ENCODE data around the gene QSOX1. TPM values are rescaled to one million over a fixed set of nuclear protein-coding genes. Genes with fewer than 3 reads are reported as not detected.

The QSOX1 gene
- total RNA-seq, 1 experiment from 2014 or later, result 226 TPM

GRCh38 chr1:180210008-180210620 lies 55.4 kb downstream of the QSOX1 start:
- 0 out of 2 replicates have a peak, but pooled peaks cover 3% of the 10 kb centered on the region for H3K4me1 ChIP-seq (replicated peaks; ENCODE audit: insufficient read depth)
- peak in 1 of 2 experiments; percentile 43 for DNase-seq
- BruUV-seq (replicated peaks), result no TSS peak
- TF ChIP-seq, protein P1, sequence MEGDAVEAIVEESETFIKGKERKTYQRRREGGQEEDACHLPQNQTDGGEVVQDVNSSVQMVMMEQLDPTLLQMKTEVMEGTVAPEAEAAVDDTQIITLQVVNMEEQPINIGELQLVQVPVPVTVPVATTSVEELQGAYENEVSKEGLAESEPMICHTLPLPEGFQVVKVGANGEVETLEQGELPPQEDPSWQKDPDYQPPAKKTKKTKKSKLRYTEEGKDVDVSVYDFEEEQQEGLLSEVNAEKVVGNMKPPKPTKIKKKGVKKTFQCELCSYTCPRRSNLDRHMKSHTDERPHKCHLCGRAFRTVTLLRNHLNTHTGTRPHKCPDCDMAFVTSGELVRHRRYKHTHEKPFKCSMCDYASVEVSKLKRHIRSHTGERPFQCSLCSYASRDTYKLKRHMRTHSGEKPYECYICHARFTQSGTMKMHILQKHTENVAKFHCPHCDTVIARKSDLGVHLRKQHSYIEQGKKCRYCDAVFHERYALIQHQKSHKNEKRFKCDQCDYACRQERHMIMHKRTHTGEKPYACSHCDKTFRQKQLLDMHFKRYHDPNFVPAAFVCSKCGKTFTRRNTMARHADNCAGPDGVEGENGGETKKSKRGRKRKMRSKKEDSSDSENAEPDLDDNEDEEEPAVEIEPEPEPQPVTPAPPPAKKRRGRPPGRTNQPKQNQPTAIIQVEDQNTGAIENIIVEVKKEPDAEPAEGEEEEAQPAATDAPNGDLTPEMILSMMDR (conservative IDR thresholded peaks at IDR 0.05), result no peak
- no peak for TF ChIP-seq EZH2 (IDR thresholded peaks at IDR 0.05; ENCODE audit: low read depth)
- CTCF ChIA-PET, result no interaction called here
- H3K9me2 ChIP-seq (ENCODE audit: insufficient read depth), result no peaks in the 10 kb centered on the region
- no peak overlapping the region for H3K27ac ChIP-seq
- H3K9me3 ChIP-seq (ENCODE audit: insufficient read depth, low read depth), result no peaks in the 10 kb centered on the region
- no peak overlapping the region for H2AFZ ChIP-seq
- no peaks in the 10 kb centered on the region for H4K20me1 ChIP-seq (ENCODE audit: insufficient read depth)
- intact Hi-C loops (cut with micrococcal nuclease; ENCODE audit: unreplicated experiment), result no loop called here
- H3K36me3 ChIP-seq (ENCODE audit: low read depth), result no peaks in the 10 kb centered on the region
- no peaks in the 10 kb centered on the region for H3K79me2 ChIP-seq (ENCODE audit: low read depth)
- no peak overlapping the region for H3K4me2 ChIP-seq
- H3F3A ChIP-seq (ENCODE audit: insufficient read depth, low read depth), result no peaks in the 10 kb centered on the region
- POLR2A ChIA-PET (ENCODE audit: unreplicated experiment), result interaction anchor here (0.6 to 0.7 kb wide), 2 partner anchors 334 to 1968 kb away, joined by 5 to 7 read pairs; no protein-coding TSS in a partner anchor
- H3K4me3 ChIP-seq, result no peak overlapping the region
- no peaks in the 10 kb centered on the region for H3K27me3 ChIP-seq (ENCODE audit: insufficient read depth, low read depth)

GRCh38 chr1:180211156-180211859 lies 56.6 kb downstream of the QSOX1 start:
- 0 out of 2 replicates have a peak, but pooled peaks cover 3% of the 10 kb centered on the region for H3K4me1 ChIP-seq (replicated peaks; ENCODE audit: insufficient read depth)
- TF ChIP-seq, protein P1 (conservative IDR thresholded peaks at IDR 0.05), result no peak
- no peak for TF ChIP-seq EZH2 (IDR thresholded peaks at IDR 0.05; ENCODE audit: low read depth)
- no peaks in the 10 kb centered on the region for H3K79me2 ChIP-seq (ENCODE audit: low read depth)
- H3K27ac ChIP-seq, result no peak overlapping the region
- CTCF ChIA-PET, result no interaction called here
- POLR2A ChIA-PET (ENCODE audit: unreplicated experiment), result no interaction called here
- H3K9me2 ChIP-seq (ENCODE audit: insufficient read depth), result no peaks in the 10 kb centered on the region
- no peaks in the 10 kb centered on the region for H3K27me3 ChIP-seq (ENCODE audit: insufficient read depth, low read depth)
- no peak overlapping the region for H3K4me3 ChIP-seq
- H3F3A ChIP-seq (ENCODE audit: insufficient read depth, low read depth), result no peaks in the 10 kb centered on the region
- H4K20me1 ChIP-seq (ENCODE audit: insufficient read depth), result no peaks in the 10 kb centered on the region
- no TSS peak for BruUV-seq (replicated peaks)
- H3K9me3 ChIP-seq (ENCODE audit: insufficient read depth, low read depth), result no peaks in the 10 kb centered on the region
- intact Hi-C loops (cut with micrococcal nuclease; ENCODE audit: unreplicated experiment), result no loop called here
- no peak overlapping the region for H3K4me2 ChIP-seq
- DNase-seq, result no peak
- H3K36me3 ChIP-seq (ENCODE audit: low read depth), result no peaks in the 10 kb centered on the region
- no peak overlapping the region for H2AFZ ChIP-seq

DNA sequence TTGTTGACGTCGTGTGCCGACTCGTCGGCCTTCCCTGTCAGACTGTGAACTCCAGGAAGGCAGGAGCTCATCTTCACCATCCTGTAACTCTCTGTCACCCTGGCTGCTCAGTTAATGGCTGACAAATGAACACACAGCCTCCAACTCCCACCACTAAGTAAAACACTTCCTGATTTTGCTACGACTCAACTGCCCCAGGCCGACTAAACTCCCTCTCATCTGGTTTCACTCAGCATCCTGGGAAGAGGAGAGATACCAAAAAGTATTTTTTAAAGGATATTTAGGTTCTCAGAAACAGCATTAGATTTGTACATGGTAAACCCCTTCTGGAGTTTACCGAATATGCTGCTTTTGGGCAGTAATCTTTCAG lies 57.2 kb downstream of the QSOX1 start:
- 0 out of 2 replicates have a peak, but pooled peaks cover 3% of the 10 kb centered on the region for H3K4me1 ChIP-seq (replicated peaks; ENCODE audit: insufficient read depth)
- H3K27me3 ChIP-seq (ENCODE audit: insufficient read depth, low read depth), result no peaks in the 10 kb centered on the region
- no peaks in the 10 kb centered on the region for H3K9me3 ChIP-seq (ENCODE audit: insufficient read depth, low read depth)
- no peaks in the 10 kb centered on the region for H3F3A ChIP-seq (ENCODE audit: insufficient read depth, low read depth)
- no peak for DNase-seq
- H4K20me1 ChIP-seq (ENCODE audit: insufficient read depth), result no peaks in the 10 kb centered on the region
- H2AFZ ChIP-seq, result no peak overlapping the region
- intact Hi-C loops (cut with micrococcal nuclease; ENCODE audit: unreplicated experiment), result no loop called here
- H3K4me2 ChIP-seq, result no peak overlapping the region
- BruUV-seq (replicated peaks), result no TSS peak
- H3K4me3 ChIP-seq, result no peak overlapping the region
- ChIA-PET POLR2A (ENCODE audit: unreplicated experiment) (no interaction called here), CTCF (no interaction called here)
- no peak for TF ChIP-seq EZH2 (IDR thresholded peaks at IDR 0.05; ENCODE audit: low read depth)
- TF ChIP-seq, protein P1 (conservative IDR thresholded peaks at IDR 0.05), result no peak
- no peaks in the 10 kb centered on the region for H3K79me2 ChIP-seq (ENCODE audit: low read depth)
- no peaks in the 10 kb centered on the region for H3K9me2 ChIP-seq (ENCODE audit: insufficient read depth)
- no peak overlapping the region for H3K27ac ChIP-seq
- no peaks in the 10 kb centered on the region for H3K36me3 ChIP-seq (ENCODE audit: low read depth)
